CD1c-positive myeloid dendritic cell (primary cell): ENCODE measurements around the gene CCDC33.

Experiments
- DNase-seq: peaks from one replicate; pipeline ENCODE4 v3.0.0-alpha.2; 2016; ENCODE audit errors: extremely low spot score

The CCDC33 gene

DNA sequence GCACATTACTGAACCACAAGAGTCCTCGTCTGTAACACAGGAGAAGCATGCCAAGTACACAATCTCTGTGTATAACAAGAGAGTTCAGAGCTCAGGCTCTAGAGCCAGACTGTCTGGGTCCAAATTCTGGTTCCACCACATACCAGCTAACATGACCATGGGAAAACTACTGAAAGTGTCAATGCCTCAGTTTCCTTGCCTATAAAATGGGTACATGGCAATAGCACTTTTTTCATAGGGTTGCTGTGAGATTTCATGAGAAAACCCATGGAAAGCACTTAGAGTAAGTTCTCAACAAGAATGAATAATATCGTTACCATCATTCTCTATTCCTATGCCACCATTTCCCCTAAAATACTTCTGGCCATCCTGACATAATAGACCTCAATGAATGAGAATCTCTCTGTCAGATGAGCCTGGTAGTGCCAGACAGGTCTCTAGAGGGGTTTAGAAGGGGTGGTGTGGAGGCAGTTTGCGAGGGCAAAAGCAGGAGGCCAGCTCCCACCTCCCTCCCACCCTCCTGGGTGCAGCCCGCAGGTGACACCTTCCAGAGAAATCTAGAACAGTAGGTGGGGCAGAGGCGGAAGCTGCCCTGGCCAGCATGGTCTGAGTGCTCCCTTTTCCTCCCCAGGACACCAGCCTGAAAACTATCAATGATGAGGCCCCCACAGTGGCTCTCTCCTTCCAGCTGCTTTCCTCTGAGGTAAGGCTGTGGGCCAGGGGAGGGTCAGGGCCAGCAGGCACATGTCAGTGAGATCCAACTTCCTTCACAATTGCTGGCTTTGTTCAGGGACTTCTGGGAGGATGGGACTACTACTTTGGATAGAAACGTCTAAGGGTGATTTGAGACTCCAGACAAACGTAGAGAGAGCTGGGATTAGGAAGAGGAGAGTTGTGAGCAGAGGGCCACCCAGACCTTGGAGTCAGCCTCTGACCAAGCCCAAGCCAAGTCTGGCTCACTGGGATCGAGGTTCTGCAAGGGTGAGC is 45.3 kb downstream of the CCDC33 start:
- no peak for DNase-seq

GRCh38 chr15:74283368-74283767 is 47.2 kb downstream of the CCDC33 start:
- DNase-seq, result no peak

DNA sequence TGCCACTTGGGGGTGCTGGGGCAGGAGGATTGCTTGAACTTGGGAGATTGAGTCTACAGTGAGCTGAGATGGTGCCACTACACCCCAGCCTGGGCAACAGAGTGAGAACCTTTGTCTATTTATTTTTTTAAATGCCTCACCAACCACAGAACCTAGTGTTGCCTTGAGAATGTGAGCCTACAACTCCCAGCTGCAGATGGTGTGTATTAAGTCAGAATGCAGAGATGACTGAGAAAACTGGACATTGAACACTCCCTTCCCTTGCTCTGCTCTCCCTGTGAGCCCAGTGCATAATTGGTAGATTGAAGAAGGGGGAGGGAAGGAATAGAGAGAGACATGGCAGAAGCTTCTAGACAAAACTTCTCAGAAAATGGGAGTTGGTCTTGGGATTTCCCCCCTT is 53.5 kb downstream of the CCDC33 start:
- DNase-seq, result no peak

GRCh38 chr15:74290645-74291044 is 54.5 kb downstream of the CCDC33 start:
- no peak for DNase-seq

DNA sequence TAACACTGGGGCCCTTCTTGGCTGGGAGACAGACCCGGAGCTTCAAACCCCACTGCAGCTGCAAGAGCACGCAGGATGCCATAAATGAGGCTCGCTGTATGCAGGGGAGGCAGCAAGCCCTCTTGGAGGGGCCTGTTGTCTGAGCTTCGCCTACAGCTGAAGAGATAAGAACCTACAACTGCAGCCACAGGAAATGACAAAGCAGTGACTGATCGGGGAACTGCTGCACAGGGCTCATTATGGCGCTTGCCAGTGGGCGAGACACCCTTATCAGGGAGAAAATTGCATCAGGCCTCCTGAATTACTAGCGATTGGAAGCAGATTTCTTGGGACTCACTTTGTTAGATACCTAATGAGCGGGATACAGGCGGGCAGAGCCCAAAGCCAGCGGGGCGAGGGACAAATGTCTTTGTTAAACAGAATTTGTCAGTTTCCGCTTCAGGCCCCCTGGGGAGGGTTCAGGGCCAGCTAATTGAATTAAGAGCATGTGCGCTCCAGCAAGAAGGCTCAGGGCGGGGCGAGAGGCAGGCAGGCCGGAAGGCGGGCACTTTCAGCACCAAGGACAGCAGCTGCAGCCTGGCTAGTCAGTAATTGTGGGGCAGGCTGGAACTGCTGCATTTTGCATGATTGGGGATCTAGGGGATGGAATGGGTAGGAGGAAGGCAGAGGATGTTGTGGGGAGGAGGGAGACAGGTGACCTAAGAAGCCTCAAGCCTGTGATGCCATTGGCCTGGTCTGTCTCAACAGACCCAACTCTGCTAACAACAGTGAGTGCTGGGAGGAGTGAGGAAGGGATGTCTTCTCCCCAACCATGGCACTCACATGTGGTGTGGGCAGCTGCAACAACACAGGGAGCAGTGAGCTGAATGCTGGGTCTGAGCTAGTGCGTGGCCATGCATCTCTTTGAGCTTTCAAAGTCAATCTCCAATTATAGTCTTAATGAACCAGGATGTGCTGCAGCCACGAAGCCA is 55.3 kb downstream of the CCDC33 start:
- peak; percentile 59 for DNase-seq

DNA sequence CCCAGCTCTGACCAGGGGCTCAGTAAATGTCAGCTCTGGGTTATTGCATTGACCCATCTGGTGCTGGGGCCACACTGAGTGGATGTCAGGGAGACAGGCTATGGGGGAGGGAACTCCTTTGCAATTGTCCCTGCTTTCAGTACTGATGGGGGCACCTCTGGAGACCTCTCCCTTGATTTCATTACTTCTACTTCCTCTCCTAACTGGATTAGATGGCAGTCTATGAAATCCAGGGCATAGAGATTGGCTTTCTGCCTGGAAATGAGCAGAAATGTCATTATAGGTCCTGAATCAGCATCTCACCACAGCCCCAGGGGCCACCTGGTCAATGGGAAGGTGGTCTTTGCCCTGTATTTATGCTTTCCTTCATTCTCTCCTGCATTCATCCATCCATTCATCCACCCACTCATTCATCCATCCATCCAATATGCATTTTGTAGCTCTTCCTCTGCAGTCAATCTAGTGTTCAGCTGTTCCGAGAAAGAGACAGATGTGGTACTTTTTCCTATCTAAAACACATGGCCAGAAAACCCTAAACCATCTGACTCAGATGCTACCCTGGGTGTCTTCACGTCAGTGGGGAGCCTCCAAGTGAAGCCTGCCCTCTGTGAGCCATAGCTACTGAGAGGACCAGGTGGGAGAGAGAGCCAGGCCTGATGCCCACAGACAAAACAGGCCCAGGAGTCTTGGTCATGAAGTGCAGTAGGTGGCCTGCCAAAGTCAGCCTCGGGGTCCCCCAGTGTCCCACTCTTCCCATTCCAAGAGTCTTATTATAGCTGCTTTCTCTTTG is 57.1 kb downstream of the CCDC33 start:
- DNase-seq, result no peak

GRCh38 chr15:74294010-74294409 is 57.9 kb downstream of the CCDC33 start:
- no peak for DNase-seq

DNA sequence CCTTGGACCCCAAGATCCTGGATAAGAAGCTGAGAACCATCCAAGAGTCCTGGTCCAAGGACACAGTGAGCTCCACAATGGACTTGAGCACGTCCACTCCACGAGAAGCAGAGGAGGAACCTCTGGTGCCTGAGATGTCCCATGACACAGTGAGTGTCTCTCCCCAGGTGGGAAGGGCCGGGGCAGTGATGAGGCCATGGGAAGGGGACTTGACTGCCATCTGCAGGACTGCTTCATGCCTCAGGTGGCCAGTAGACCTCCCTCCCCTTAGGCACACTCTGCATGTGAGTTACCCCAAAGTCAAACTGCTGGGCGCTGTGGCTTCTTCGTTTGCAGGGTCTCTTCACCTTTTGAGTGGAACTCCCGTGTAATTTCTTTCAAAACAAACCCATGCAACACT is 59.7 kb downstream of the CCDC33 start:
- no peak for DNase-seq

DNA sequence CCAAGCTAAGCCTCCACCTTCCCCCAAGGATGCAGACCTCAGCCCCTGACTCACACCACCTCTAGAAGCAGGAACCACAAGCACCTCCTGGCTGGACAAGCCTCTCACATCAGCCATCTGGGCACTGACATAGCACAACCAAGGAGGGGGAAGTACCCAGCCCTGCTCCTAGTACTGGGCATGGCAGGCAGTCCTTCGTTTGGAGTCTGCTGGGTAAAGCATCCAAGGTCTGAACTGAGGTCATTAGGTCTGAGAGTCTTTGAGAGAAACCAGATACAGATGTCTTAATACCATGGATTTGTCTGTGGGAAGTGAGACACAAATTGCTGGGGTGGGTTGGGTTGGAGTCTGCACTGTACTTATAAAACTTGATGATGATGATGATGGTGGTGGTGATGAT is 61.8 kb downstream of the CCDC33 start:
- DNase-seq, result no peak

- no peak for DNase-seq
Observed at GRCh38 chr15:74300057-74300795, 64.1 kb downstream of the CCDC33 start.

GRCh38 chr15:74301583-74302361 is 65.6 kb downstream of the CCDC33 start:
- no peak for DNase-seq

GRCh38 chr15:74302821-74303359 is 66.8 kb downstream of the CCDC33 start:
- no peak for DNase-seq

DNA sequence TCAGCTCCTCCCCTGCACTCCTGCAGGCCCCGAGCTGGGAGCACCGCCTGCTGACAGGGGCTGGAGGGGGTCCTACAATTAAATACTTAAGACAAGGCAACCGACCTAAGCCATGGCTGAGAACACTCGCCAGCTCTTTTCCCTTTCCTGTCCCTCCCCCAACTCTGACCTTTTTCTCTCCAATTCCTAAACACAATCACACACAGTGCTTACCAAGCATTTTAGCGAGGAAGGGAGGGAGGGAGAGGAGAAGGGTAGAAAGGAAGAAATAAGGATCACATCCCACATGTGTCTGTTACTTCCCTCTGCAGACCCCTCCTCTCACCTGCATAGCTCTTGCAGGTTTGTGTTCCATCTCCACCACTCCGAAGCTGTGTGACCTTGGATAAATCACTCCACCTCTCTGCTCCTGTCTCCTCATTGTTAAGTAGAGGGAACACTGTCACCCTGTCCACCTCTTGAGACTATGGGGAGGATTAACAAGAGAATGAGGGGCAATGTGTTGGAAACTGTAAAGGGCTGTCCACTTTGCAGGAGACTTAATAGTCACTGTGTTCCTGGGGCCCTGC is 67.7 kb downstream of the CCDC33 start:
- DNase-seq, result no peak

GRCh38 chr15:74304431-74304830 is 68.3 kb downstream of the CCDC33 start:
- DNase-seq, result no peak

DNA sequence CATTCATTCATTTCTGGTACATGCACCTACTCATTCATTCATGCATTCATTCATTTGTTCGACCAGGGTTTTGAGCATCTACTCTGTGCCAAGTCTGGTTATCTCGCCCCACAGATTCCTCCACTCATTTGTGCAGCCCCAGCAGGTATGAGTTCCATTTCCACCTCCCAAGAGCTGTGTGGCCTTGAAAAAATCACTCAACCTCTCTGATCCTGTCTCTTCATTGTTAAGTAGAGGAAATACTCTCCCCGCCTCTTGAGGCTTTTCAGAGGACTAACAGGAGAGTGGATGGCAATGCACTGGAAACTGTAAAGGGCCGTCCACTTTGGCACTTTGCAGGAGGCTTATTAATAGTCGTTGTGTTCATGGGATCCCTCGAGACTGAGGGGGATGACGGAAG is 69.6 kb downstream of the CCDC33 start:
- no peak for DNase-seq

- DNase-seq, result no peak
Observed at GRCh38 chr15:74306781-74307217, 70.7 kb downstream of the CCDC33 start.

DNA sequence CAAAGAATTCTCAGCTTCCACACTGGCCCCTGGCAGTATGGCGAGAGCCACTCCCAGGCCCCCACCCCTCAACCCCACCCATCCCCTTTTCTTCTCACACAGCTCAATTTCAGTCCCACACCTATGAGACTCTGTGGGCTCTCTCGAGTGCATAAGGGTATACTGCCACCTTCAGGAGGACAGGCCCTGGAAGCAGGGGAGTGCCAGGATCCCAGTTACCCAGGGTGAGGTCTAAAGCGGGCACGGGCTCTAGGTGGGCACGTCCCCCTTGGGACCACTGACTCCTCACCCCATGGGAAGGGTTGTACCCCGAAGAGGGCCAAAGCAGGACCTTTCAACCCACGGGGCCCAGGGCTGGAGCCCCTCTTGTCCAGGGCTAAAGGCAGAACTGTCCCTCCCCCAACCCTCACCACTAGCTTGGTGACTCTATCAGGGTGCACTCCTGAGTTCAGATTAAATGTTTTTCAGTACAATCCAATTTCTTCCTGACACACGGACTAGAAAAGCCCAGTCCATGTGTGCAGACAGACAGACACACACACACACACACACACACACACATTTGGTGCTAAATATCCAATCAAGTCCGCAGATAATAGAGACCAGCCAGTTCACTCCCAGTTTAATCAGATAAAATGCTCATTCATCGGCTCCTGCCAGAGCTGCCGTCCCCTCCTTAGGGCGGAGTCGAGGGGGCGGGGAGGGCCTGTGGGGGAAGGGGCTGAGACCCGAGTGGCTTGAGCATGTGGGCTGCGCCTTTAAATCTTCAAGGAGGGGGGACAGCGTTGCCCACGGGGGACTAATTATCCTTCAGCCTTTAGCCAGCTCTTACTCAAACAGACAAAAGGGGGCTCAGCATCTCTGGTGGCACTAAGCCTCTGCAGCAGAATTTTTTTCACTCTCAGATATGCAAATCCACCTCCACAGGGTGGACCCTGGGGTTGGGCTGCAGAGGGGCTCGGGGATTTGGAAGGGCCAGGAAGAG is 72.0 kb downstream of the CCDC33 start:
- peak; percentile 22 for DNase-seq
